ENCODE measurements around the gene ESF1. TPM values are rescaled to one million over a fixed set of nuclear protein-coding genes. Genes with fewer than 3 reads are reported as not detected.

The ESF1 gene
- total RNA-seq: 5.4 and 9.9 TPM in 2 replicates

GRCh38 chr20:13784893-13785715 lies at the start of gene ESF1, which contains the start of gene NDUFAF5:
Gene ESF1, minus strand, starts transcription at chr20:13784919. Its CDS starts 1,779 bp downstream, at chr20:13783140.
Gene NDUFAF5, plus strand, starts transcription at chr20:13785028. Its CDS starts 41 bp downstream, at chr20:13785069.

Other genes with a start within 250 kb of the ESF1 start
- 3.7 and 5.8 TPM in 2 replicates for gene TASP1, start 146.0 kb downstream of the ESF1 start, total RNA-seq
- 6.5 and 8.8 TPM in 2 replicates for gene NDUFAF5, start 109 bp upstream of the ESF1 start, total RNA-seq
- not detected in 2 replicates for gene SEL1L2, start 205.7 kb upstream of the ESF1 start, total RNA-seq
- not detected in 2 replicates for gene MACROD2, start 210.6 kb upstream of the ESF1 start, total RNA-seq